Mesodermal cell (in vitro differentiated cells): ENCODE measurements around the gene NECTIN4.

Source experiments
- H3K27ac ChIP-seq: 2 replicates; pipeline ENCODE4 v1.7.0; 2013; ENCODE audit warnings: mild to moderate bottlenecking, low read depth, low read length, moderate library complexity; ENCODE audit not compliant: severe bottlenecking
- H3K36me3 ChIP-seq: 2 replicates; pipeline ENCODE4 v1.7.1; 2013; ENCODE audit warnings: mild to moderate bottlenecking, low read length, moderate library complexity; ENCODE audit not compliant: control insufficient read depth, insufficient read depth
- H3K4me1 ChIP-seq: one replicate; pipeline ENCODE4 v1.7.1; 2013; ENCODE audit warnings: mild to moderate bottlenecking, low read length; ENCODE audit not compliant: insufficient read depth, control insufficient read depth, poor library complexity, severe bottlenecking
- H3K4me3 ChIP-seq: 2 replicates; pipeline ENCODE4 v1.7.0; 2013; ENCODE audit warnings: low read length, control low read depth, mild to moderate bottlenecking; ENCODE audit not compliant: insufficient read depth, poor library complexity, severe bottlenecking; ENCODE audit errors: extremely low read depth
- H3K9me3 ChIP-seq: 2 replicates; pipeline ENCODE4 v1.7.1; 2013; ENCODE audit warnings: mild to moderate bottlenecking, low read length, moderate library complexity; ENCODE audit not compliant: control insufficient read depth
- WGBS, 2 experiments: methylation state at CpG; one replicate each; pipeline ENCODE4 v1.1.5; 2013; ENCODE audit warnings: missing lambda C conversion rate in 2 of 2; ENCODE audit not compliant: insufficient coverage in 2 of 2; 5-methylcytosine and 5-hydroxymethylcytosine counted together

NECTIN4 gene

DNA sequence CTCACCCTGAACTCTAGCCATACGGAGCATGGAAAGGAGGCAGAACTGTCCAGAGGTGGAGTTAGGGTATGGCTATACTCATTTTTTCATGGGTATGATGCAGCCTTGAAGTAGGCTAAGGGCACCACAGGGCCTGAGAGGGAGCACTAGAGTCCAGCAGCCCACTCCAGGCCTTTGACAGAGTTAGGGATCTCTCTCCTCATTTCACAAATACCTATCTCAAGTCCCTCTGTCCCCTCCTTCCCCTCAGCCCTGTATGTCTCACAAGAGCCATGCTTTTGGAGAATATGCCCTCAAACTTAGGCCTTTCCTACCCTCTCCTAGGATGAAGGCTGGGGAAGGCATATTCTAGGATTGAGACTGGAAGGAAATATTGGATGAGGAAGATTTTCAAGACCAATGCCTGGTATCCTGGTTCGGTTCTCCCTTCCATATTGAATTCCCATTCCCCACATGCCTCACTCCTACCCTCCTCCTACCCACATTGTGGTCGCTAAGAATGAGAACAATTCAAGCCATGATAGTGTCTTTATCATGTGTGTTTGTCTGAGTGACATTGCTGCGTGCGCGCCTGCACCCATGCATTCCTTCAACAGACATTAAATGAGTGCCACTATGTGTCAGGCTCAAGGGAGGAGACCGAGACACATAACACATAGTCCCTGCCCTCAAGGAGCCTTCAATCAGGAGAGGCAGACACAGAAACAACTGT is 2.6 kb upstream of the NECTIN4 start:
- WGBS, 2 experiments = 77 to 100% methylated on average over 2 to 3 of the region's 7 CpGs
- no peak overlapping the region for H3K27ac ChIP-seq

DNA sequence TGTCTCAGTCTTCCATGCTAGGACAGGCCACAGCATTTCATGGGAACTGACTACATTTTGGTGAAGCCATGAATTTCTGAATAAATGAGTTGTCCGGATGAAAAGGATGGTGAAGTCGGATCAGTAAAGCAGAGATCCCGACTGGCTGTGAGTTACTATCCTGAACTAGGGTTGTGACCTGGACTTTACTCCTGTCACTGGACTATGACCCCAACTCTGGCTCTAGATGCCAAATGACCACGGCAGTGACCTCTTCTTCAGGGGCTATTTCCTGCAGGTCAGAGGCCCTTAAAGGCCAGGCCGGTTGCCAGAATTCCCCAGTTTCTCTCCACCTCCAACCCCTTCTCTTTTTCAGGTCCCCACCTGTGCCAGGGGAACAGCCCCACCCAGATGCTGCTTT is 1.7 kb upstream of the NECTIN4 start:
- WGBS, 2 experiments = 97 to 100% methylated on average over 3 to 4 of the region's 5 CpGs
- Histone ChIP-seq H3K9me3 (no peaks in the 10 kb centered on the region), H3K4me1 (peaks cover 12% of the 10 kb centered on the region), H3K27ac (no peak overlapping the region), H3K4me3 (no peak overlapping the region), H3K36me3 (no peaks in the 10 kb centered on the region)

More for the DNA sequence above, 2.6 kb upstream of the NECTIN4 start:
- Histone ChIP-seq H3K36me3 (no peaks in the 10 kb centered on the region), H3K4me3 (no peak overlapping the region), H3K9me3 (no peaks in the 10 kb centered on the region), H3K4me1 (peaks cover 7% of the 10 kb centered on the region)

DNA sequence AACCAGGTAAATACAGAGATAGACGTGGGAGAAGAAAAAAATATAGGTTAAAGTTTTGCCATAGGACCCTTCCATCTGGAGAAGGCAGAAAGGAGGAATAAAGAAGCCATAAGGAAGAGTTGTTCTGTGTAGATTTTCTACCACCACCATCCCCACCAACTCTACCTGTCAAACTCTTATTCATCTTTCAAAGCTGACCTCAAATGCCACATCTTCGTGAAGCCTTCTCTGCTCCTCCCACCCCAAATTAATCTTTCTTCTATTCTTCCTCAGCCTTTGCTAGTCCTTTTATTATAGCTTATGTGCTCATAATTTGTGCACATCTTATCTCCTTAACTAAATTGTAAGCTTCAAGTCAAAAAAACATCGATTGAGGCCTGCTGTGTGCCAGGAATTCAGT is 1.3 kb upstream of the NECTIN4 start:
- Histone ChIP-seq H3K27ac (no peak overlapping the region), H3K9me3 (no peaks in the 10 kb centered on the region), H3K4me1 (peaks cover 17% of the 10 kb centered on the region), H3K36me3 (no peaks in the 10 kb centered on the region), H3K4me3 (no peak overlapping the region)
- 75 to 100% methylated on average over 2 of the region's 3 CpGs for WGBS, 2 experiments

DNA sequence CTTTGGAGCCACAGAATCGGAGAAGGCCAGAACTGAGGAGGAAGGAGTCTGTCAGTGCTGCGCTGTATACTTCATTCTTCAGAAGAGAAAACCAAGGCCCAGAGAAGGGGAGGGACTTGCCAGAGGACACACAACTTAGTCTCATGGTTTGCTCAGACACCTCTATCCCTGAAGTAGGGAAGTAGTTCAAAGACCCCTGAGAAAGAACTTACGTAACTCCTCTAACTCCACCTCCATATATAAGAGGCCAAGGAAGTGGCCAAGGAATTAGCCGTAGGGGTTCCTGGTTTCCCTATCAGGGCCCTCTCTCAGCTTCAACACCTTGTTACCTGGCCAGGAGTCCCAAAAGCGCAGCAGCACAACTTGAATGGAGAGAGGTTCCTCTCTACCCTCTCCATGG is 580 bp upstream of the NECTIN4 start:
- WGBS, 2 experiments = 95 to 100% methylated on average over 2 to 4 of the region's 5 CpGs
- peaks cover 23% of the 10 kb centered on the region for H3K4me1 ChIP-seq
- H3K4me3 ChIP-seq = no peak overlapping the region
- no peaks in the 10 kb centered on the region for H3K9me3 ChIP-seq
- no peak overlapping the region for H3K27ac ChIP-seq
- no peaks in the 10 kb centered on the region for H3K36me3 ChIP-seq

DNA sequence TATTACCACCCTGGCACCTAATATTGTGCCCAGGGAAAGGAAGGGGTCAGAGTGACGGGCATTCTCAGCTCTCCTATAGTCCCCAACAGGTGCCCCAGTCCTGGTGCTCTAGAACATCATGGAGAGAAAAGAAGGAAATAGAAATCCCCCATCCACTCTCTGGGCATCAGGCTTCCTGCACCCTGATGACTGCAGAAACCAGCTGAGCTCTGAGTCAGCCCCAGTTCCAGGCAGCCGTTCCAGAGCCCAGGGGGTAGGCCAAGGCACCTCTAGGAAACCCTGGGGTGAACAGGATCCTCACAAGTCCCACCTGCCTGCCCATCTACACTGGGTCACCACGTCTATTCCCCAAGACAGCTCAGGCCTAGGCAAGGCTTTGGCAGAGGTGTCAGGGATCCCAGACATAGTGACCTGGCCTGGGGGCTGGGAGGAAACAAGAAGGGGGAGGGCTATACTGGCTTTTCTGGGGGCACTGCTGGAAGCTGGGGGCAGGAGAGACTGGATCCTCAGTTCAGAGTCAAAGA is 709 bp downstream of the NECTIN4 start:
- H3K9me3 ChIP-seq = no peaks in the 10 kb centered on the region
- peaks cover 36% of the 10 kb centered on the region for H3K4me1 ChIP-seq
- no peaks in the 10 kb centered on the region for H3K36me3 ChIP-seq
- no peak overlapping the region for H3K4me3 ChIP-seq
- no peak overlapping the region for H3K27ac ChIP-seq
- WGBS, 2 experiments = 78 to 100% methylated on average over 1 of the region's 3 CpGs

DNA sequence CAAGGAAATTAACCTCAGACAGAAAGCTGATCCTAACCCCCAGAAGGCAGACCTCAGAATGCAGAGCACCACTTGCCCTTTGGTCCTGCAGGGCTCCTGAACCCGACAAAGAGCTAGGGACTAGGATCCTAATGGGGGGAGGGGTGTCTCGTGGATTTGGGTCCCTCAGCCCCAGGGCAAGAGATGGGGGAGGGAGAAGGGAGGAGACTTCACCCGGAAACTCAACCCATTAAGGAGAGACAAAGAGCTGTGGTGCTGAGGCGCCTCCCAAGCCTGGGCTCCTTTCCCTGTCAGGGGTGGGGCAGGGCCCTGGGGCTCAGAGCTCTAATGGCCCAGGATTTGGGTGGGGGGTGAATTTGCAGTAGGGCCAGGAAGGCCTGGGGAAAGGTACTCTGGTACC is 2.9 kb downstream of the NECTIN4 start:
- Histone ChIP-seq H3K36me3 (no peaks in the 10 kb centered on the region), H3K4me1 (peaks cover 32% of the 10 kb centered on the region), H3K27ac (no peak overlapping the region), H3K4me3 (no peak overlapping the region), H3K9me3 (no peaks in the 10 kb centered on the region)
- WGBS, 2 experiments = 60 to 80% methylated on average over 1 to 4 of the region's 4 CpGs

DNA sequence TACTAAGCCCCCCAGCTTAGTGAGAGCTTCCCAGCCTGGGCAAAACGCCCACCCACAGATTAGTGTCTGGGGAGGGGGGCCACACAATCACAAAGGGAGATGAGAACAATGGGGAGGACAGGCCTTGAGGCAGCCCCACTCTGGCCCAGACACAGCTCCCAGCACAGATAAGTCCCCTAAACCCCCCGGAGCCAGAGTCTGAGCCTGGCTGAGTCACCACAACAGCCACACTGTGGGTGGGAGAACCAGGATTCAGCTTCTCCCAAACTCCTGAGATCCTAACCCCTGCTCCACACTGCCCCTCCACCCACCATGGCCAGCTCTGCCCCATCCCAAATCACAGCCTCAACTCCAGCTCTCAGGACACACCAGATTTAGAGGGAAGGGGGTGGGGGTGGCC is 4.2 kb downstream of the NECTIN4 start:
- H3K4me3 ChIP-seq = no peak overlapping the region
- 45 to 50% methylated on average over 1 to 2 of the region's 2 CpGs for WGBS, 2 experiments
- peak overlapping the region; percentile 66 for H3K27ac ChIP-seq
- no peaks in the 10 kb centered on the region for H3K36me3 ChIP-seq
- H3K9me3 ChIP-seq = no peaks in the 10 kb centered on the region
- H3K4me1 ChIP-seq = peaks cover 42% of the 10 kb centered on the region

DNA sequence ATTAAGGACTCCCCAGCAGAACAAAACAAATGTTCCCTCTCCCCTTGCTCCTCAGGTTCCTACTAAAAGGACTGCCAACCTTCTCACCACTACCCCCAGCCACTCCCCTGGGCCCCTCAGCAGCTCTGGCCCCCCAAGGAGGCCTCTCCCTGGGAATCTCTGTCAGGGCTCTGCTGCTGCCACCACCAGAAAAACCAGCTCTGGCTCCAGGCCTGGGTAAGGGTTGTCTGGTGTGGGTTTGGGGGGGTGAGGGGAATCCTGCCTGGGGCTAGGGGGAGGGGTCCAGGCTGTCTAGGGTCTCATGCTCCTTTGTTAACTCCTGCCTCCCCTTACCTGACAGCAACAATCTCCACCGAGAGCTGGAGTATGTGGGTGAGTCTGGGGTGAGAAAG is 4.8 kb downstream of the NECTIN4 start:
- H3K4me3 ChIP-seq = no peak overlapping the region
- WGBS, 2 experiments = no CpG with 5 or more reads among the region's 1 CpG
- no peaks in the 10 kb centered on the region for H3K36me3 ChIP-seq
- H3K27ac ChIP-seq = peak overlapping the region; percentile 66
- H3K9me3 ChIP-seq = no peaks in the 10 kb centered on the region
- peaks cover 42% of the 10 kb centered on the region for H3K4me1 ChIP-seq

DNA sequence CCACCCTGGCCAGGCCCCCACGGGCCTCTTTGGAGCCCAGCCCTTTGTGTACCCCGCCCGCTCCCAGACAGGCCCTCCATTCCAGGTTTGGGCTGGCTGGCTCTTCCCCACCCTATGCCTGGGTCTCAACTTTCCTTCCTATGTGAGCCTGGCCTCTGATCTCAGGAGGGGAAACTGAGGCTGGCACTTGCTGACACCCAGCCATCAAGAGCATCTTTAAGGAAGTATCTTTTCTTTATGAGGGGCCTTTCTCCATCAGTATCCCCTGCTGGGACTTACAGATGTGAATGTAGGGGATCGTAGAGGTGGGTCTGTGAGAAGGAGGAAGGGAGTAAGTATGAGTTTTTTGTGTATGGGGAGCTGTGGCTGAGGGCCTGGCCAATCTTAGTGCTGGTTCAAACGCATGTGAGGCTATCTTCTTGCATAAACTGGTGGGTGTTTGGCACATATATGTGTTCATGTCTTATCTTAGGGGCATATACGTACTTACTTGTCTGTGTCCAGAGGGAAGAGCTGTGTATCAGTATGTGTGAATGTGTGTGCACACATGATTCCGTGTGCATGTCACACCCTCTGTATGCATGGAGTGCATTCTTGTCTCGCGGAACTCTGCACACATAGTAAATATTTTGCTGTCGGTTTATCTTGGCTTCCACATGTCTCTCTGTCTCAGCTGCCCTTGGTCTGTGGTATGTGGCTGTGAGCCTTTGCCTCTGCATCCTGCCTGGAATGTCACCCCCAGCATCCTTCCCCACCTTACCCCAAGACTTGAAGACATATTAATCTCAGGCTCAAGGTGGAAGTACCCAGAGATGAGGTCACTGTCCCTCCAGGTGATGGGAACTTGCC is 5.4 kb downstream of the NECTIN4 start:
- H3K4me3 ChIP-seq = no peak overlapping the region
- WGBS, 2 experiments = 90 to 96% methylated on average over 8 to 10 of the region's 10 CpGs
- H3K27ac ChIP-seq = peak overlapping the region; percentile 89
- H3K9me3 ChIP-seq = no peaks in the 10 kb centered on the region
- H3K36me3 ChIP-seq = no peaks in the 10 kb centered on the region
- H3K4me1 ChIP-seq = peaks cover 42% of the 10 kb centered on the region

DNA sequence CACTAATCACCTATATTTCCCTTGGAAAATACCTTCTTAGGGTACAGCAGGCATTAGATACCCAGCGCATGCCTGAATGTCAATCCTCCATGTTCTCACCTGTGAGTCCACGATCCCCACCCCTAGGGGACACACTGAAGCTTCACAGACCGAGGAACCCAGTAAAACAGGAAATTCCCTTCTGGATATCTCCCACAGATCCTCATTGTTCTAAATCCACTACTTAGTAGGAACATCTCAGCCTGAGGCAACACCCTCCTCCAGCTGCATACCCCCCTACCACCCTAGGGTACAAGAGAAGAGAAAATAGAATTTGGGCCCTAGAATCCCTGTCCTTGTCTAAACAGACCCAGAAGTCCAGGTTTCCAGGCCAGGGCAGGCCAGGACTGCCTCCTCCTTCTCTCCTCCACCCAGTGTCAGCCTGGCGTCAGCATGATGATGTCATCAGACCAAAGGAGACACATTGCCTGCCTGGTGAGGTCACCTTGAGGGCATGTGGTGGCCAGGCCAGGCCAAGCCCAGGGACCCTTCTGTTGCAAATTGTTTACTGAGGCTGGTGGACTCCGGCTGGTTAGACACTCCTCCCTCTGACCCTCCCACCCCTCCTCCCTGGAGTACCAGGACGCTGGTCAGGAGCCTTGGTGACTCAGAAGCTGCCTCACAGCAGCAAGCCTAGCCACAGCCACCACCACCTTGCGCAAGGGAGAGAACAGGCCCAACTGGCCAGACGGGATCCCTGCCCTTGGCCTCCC is 6.2 kb downstream of the NECTIN4 start:
- Histone ChIP-seq H3K9me3 (no peaks in the 10 kb centered on the region), H3K4me3 (no peak overlapping the region), H3K4me1 (peaks cover 42% of the 10 kb centered on the region), H3K36me3 (no peaks in the 10 kb centered on the region), H3K27ac (peak overlapping the region; percentile 89)
- 66 to 69% methylated on average over 6 of the region's 8 CpGs for WGBS, 2 experiments
